Mesenchymal stem cell (in vitro differentiated cells and primary cell): ENCODE measurements around the gene MINDY4.

Experiments used
- DNase-seq: peaks from one replicate; pipeline ENCODE4 v3.0.0-alpha.2; 2013
- H2AFZ ChIP-seq: one replicate; pipeline ENCODE4 v1.6.1; 2013; ENCODE audit warnings: low read depth, mild to moderate bottlenecking, control low read depth, inconsistent platforms, low read length, moderate library complexity
- H2AK5ac ChIP-seq: 2 replicates; pipeline ENCODE4 v1.6.1; 2013; ENCODE audit warnings: low read length, moderate library complexity, mild to moderate bottlenecking, inconsistent platforms; ENCODE audit not compliant: severe bottlenecking
- H2BK120ac ChIP-seq: one replicate; pipeline ENCODE4 v1.6.1; 2013; ENCODE audit warnings: low read depth, mild to moderate bottlenecking, inconsistent platforms, low read length, moderate library complexity
- H2BK12ac ChIP-seq, 2 experiments: one replicate each; pipeline ENCODE4 v1.6.1; 2013; ENCODE audit warnings: inconsistent platforms in 2 of 2, low read length in 2 of 2, mild to moderate bottlenecking in 2 of 2, moderate library complexity in 2 of 2, control low read depth in 1 of 2
- H2BK15ac ChIP-seq: one replicate; pipeline ENCODE4 v1.6.1; 2013; ENCODE audit warnings: mild to moderate bottlenecking, low read depth, inconsistent platforms; ENCODE audit not compliant: poor library complexity, severe bottlenecking
- H2BK5ac ChIP-seq: 2 replicates; pipeline ENCODE4 v1.6.1; 2013; ENCODE audit warnings: low read depth, mild to moderate bottlenecking, low read length, control low read depth, inconsistent platforms; ENCODE audit not compliant: poor library complexity, severe bottlenecking
- H3K14ac ChIP-seq, 2 experiments: one replicate each; pipeline ENCODE4 v1.6.1; 2013; ENCODE audit warnings: inconsistent platforms in 2 of 2, low read length in 2 of 2, control low read depth in 1 of 2, mild to moderate bottlenecking in 1 of 2, moderate library complexity in 1 of 2
- H3K18ac ChIP-seq, 2 experiments: one replicate each; pipeline ENCODE4 v1.6.1; 2013; ENCODE audit warnings: inconsistent platforms in 2 of 2, low read length in 2 of 2, control low read depth in 1 of 2, low read depth in 1 of 2, mild to moderate bottlenecking in 1 of 2
- H3K23ac ChIP-seq, 2 experiments: one replicate each; pipeline ENCODE4 v1.6.1; 2013; ENCODE audit warnings: inconsistent platforms in 2 of 2, low read length in 2 of 2, mild to moderate bottlenecking in 2 of 2, moderate library complexity in 2 of 2, control low read depth in 1 of 2
- H3K27ac ChIP-seq: 2 replicates; pipeline ENCODE4 v1.5.1; 2013; ENCODE audit warnings: mild to moderate bottlenecking, moderate library complexity, low read length, control low read depth, inconsistent platforms; ENCODE audit not compliant: poor library complexity, severe bottlenecking
- H3K27me3 ChIP-seq, 2 experiments: 2 replicates each; pipeline versions ENCODE4 v1.6.1 to v1.7.0; 2013; ENCODE audit warnings: low read length in 2 of 2, mild to moderate bottlenecking in 2 of 2, moderate library complexity in 2 of 2, control low read depth in 1 of 2, inconsistent platforms in 1 of 2; ENCODE audit not compliant: control insufficient read depth in 1 of 2, insufficient read depth in 1 of 2
- H3K36me3 ChIP-seq, 2 experiments: 2 replicates each; pipeline versions ENCODE4 v1.6.1 to v1.7.0; 2013; ENCODE audit warnings: low read length in 2 of 2, control low read depth in 1 of 2, inconsistent platforms in 1 of 2, low read depth in 1 of 2, mild to moderate bottlenecking in 1 of 2; ENCODE audit not compliant: insufficient read depth in 2 of 2, control insufficient read depth in 1 of 2
- H3K4ac ChIP-seq, 2 experiments: one replicate each; pipeline ENCODE4 v1.6.1; 2013; ENCODE audit warnings: inconsistent platforms in 2 of 2, low read length in 2 of 2, mild to moderate bottlenecking in 2 of 2, moderate library complexity in 2 of 2, control low read depth in 1 of 2, low read depth in 1 of 2
- H3K4me1 ChIP-seq: 2 replicates; pipeline ENCODE4 v1.6.1; 2013; ENCODE audit warnings: low read depth, low read length, control low read depth; ENCODE audit not compliant: control insufficient read depth, insufficient read depth
- H3K4me2 ChIP-seq: 2 replicates; pipeline ENCODE4 v1.6.1; 2013; ENCODE audit warnings: low read length, mild to moderate bottlenecking, inconsistent platforms; ENCODE audit not compliant: poor library complexity, severe bottlenecking
- H3K4me3 ChIP-seq, 2 experiments: 2 replicates each; pipeline versions ENCODE4 v1.5.1 to v1.7.0; 2013; ENCODE audit warnings: low read length in 2 of 2, mild to moderate bottlenecking in 2 of 2, control low read depth in 1 of 2, low read depth in 1 of 2; ENCODE audit not compliant: insufficient read depth in 1 of 2
- H3K79me1 ChIP-seq: replicated peaks from 2 replicates; pipeline ENCODE4 v1.6.1; 2013; ENCODE audit warnings: mild to moderate bottlenecking, control low read depth, low read length, inconsistent platforms; ENCODE audit not compliant: poor library complexity, severe bottlenecking
- H3K9ac ChIP-seq: 2 replicates; pipeline ENCODE4 v1.7.0; 2013; ENCODE audit warnings: mild to moderate bottlenecking, low read length, moderate library complexity
- H3K9me3 ChIP-seq: 2 replicates; pipeline ENCODE4 v1.7.0; 2013; ENCODE audit warnings: mild to moderate bottlenecking, low read length; ENCODE audit not compliant: control insufficient read depth
- H4K8ac ChIP-seq: one replicate; pipeline ENCODE4 v1.6.1; 2013; ENCODE audit warnings: inconsistent platforms, mild to moderate bottlenecking, low read length, moderate library complexity
- H4K91ac ChIP-seq: one replicate; pipeline ENCODE4 v1.6.1; 2013; ENCODE audit warnings: mild to moderate bottlenecking, low read length, inconsistent platforms
- WGBS: methylation state at CpG from one replicate; pipeline ENCODE4 v1.1.7; 2013; ENCODE audit warnings: mixed read lengths; 5-methylcytosine and 5-hydroxymethylcytosine counted together

Gene MINDY4

GRCh38 chr7:30795161-30795948, 24.1 kb downstream of the MINDY4 start:
- Histone ChIP-seq H3K4ac (peak overlapping the region; percentile 61 to 82), H3K9me3 (no peaks in the 10 kb centered on the region), H4K91ac (peak overlapping the region; percentile 37), H2BK120ac (peak overlapping the region; percentile 54), H3K27ac (peak overlapping the region; percentile 99), H4K8ac (peak overlapping the region; percentile 38), H2AFZ (no peak overlapping the region), H3K27me3 (no peaks in the 10 kb centered on the region), H3K79me1 (peaks cover 17% of the 10 kb centered on the region), H3K4me3 (peak overlapping the region in 1 of 2 experiments; percentile 27), H3K14ac (peak overlapping the region in 1 of 2 experiments; percentile 68), H3K9ac (peak overlapping the region; percentile 47), H3K23ac (peak overlapping the region in 1 of 2 experiments; percentile 76), H2BK12ac (peak overlapping the region; percentile 69 to 70), H2AK5ac (peak overlapping the region; percentile 99), H2BK15ac (peak overlapping the region; percentile 77), H2BK5ac (peak overlapping the region; percentile 95), H3K4me1 (peaks cover 58% of the 10 kb centered on the region), H3K4me2 (no peak overlapping the region), H3K36me3 (peaks cover 11 to 32% of the 10 kb centered on the region in 2 experiments), H3K18ac (peak overlapping the region; percentile 51 to 59)
- no peak for DNase-seq
- WGBS = 64% methylated on average over 2 of the region's 2 CpGs

GRCh38 chr7:30796105-30796869, 25.1 kb downstream of the MINDY4 start:
- H2BK12ac ChIP-seq = peak overlapping the region; percentile 49 to 73
- peaks cover 11% of the 10 kb centered on the region for H3K79me1 ChIP-seq
- H3K4me1 ChIP-seq = peaks cover 57% of the 10 kb centered on the region
- H2BK120ac ChIP-seq = no peak overlapping the region
- H3K4ac ChIP-seq = peak overlapping the region in 1 of 2 experiments; percentile 43
- no peak overlapping the region for H2AFZ ChIP-seq
- peak overlapping the region; percentile 47 for H3K9ac ChIP-seq
- no peaks in the 10 kb centered on the region for H3K27me3 ChIP-seq
- peak; percentile 69 for DNase-seq
- peak overlapping the region in 1 of 2 experiments; percentile 27 for H3K4me3 ChIP-seq
- no peak overlapping the region for H4K8ac ChIP-seq
- H3K14ac ChIP-seq = no peak overlapping the region
- peak overlapping the region; percentile 99 for H3K27ac ChIP-seq
- no peak overlapping the region for H2BK15ac ChIP-seq
- peak overlapping the region; percentile 38 to 91 for H3K18ac ChIP-seq
- no peak overlapping the region for H3K23ac ChIP-seq
- H3K9me3 ChIP-seq = no peaks in the 10 kb centered on the region
- peak overlapping the region; percentile 95 for H2BK5ac ChIP-seq
- H4K91ac ChIP-seq = no peak overlapping the region
- H3K36me3 ChIP-seq = peaks cover 5 to 29% of the 10 kb centered on the region in 2 experiments
- 0% methylated on average over 1 of the region's 1 CpG for WGBS
- H3K4me2 ChIP-seq = no peak overlapping the region
- H2AK5ac ChIP-seq = peak overlapping the region; percentile 98

- Histone ChIP-seq H2BK5ac (peak overlapping the region; percentile 57), H3K9me3 (no peaks in the 10 kb centered on the region), H3K27me3 (no peaks in the 10 kb centered on the region), H3K4ac (peak overlapping the region; percentile 73 to 88), H2BK120ac (peak overlapping the region; percentile 65), H4K8ac (peak overlapping the region; percentile 55), H3K14ac (peak overlapping the region in 1 of 2 experiments; percentile 71), H3K18ac (peak overlapping the region; percentile 85 to 94), H3K36me3 (peaks cover 0 to 19% of the 10 kb centered on the region in 2 experiments), H3K27ac (peak overlapping the region; percentile 90), H2BK12ac (peak overlapping the region; percentile 72 to 94), H2AFZ (no peak overlapping the region), H3K23ac (no peak overlapping the region), H3K4me3 (no peak overlapping the region), H2AK5ac (peak overlapping the region; percentile 82), H4K91ac (peak overlapping the region; percentile 44), H3K4me2 (no peak overlapping the region), H3K4me1 (peaks cover 55% of the 10 kb centered on the region), H3K9ac (no peak overlapping the region), H2BK15ac (peak overlapping the region; percentile 6), H3K79me1 (peaks cover 9% of the 10 kb centered on the region)
- 67% methylated on average over 7 of the region's 8 CpGs for WGBS
- peak; percentile 22 for DNase-seq
Measured at GRCh38 chr7:30797176-30798040, 26.2 kb downstream of the MINDY4 start.
